ENCODE measurements around the gene CHCHD5. TPM values are rescaled to one million over a fixed set of nuclear protein-coding genes. Genes with fewer than 3 reads are reported as not detected.

CHCHD5 gene
- total RNA-seq, 1 donor from 2014 or later, result 35.4 TPM

DNA sequence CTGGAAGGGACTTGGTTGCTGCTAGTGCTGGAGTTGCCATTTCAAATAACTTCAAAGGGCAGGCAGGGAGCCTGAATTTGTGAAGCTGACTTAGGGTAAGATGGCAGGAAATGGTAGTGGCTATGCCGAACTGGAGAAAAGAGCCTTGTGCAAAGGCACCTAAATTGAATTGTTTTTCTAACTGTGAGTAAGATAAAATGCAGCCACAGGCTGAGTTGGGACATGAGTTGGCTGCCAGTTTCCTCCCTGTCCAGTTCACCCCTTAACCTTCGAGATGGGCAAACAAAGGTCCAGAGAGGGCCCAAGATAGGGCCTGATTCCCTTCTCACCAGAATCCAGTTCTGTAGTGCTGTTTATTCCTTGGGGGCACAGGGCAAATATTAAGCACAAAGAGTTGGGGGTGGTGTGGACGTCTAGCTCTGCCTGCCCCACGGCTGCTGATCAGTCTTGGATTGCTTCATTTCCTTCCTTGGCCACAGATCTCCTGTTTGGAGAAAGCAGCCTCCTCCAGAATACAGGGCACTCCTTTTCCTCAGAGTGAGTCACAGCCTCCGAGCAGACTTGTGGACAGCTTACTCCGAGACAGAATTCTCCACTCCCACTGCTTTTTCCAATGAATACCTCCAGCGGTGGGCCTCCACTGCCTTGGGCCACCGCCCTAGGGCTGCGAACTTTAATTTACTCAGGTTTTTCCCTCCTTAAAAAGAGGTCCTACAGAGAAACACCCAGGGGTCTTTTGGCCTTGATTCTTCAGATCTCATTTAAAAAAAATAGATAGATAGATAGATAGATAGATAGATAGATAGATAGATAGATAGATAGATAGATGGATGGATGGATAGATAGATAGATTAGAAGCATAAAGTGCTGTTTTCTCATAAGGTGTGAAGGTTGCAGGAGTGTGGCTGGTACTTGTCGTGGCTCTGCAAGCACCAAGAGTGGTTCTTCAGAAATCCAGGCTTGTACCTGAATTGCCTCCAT is 42.9 kb downstream of the CHCHD5 start:
- H3K27ac Mint-ChIP-seq (ENCODE audit: unreplicated experiment), result no peak overlapping the region
- peaks cover 20% of the 10 kb centered on the region for H3K4me1 Mint-ChIP-seq
- H3K36me3 Mint-ChIP-seq (ENCODE audit: low read depth), result no peaks in the 10 kb centered on the region
- H3K27me3 Mint-ChIP-seq (ENCODE audit: low read depth), result no peaks in the 10 kb centered on the region
- H3K4me3 Mint-ChIP-seq, result no peak overlapping the region
- no peak for DNase-seq (ENCODE audit: low read depth, low spot score)
- no peaks in the 10 kb centered on the region for H3K9me3 Mint-ChIP-seq
- TF ChIP-seq, protein P1, sequence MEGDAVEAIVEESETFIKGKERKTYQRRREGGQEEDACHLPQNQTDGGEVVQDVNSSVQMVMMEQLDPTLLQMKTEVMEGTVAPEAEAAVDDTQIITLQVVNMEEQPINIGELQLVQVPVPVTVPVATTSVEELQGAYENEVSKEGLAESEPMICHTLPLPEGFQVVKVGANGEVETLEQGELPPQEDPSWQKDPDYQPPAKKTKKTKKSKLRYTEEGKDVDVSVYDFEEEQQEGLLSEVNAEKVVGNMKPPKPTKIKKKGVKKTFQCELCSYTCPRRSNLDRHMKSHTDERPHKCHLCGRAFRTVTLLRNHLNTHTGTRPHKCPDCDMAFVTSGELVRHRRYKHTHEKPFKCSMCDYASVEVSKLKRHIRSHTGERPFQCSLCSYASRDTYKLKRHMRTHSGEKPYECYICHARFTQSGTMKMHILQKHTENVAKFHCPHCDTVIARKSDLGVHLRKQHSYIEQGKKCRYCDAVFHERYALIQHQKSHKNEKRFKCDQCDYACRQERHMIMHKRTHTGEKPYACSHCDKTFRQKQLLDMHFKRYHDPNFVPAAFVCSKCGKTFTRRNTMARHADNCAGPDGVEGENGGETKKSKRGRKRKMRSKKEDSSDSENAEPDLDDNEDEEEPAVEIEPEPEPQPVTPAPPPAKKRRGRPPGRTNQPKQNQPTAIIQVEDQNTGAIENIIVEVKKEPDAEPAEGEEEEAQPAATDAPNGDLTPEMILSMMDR (conservative IDR thresholded peaks at IDR 0.05), result no peak

DNA sequence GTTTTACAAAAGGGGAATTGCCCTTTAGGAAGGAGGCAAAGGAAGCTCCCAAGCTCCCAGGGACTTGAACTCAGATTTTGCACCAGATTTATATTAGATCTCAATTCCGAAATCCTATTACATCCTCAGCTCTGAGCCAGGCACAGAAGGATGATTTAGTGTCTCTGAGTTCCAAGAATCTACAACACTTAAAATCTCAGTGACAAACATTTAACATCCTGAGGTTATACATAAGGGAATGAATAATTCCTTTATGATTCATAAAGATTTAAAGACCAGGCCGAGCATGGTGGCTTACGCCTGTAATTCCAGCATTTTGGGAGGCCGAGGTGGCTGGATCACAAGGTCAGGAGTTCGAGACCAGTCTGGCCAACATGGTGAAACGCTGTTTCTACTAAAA is 44.8 kb downstream of the CHCHD5 start:
- Mint-ChIP-seq H3K9me3 (no peaks in the 10 kb centered on the region), H3K27me3 (ENCODE audit: low read depth) (no peaks in the 10 kb centered on the region), H3K27ac (ENCODE audit: unreplicated experiment) (no peak overlapping the region), H3K36me3 (ENCODE audit: low read depth) (no peaks in the 10 kb centered on the region), H3K4me3 (no peak overlapping the region), H3K4me1 (peaks cover 20% of the 10 kb centered on the region)
- DNase-seq (ENCODE audit: low read depth, low spot score), result no peak
- TF ChIP-seq, protein P1 (conservative IDR thresholded peaks at IDR 0.05), result no peak

DNA sequence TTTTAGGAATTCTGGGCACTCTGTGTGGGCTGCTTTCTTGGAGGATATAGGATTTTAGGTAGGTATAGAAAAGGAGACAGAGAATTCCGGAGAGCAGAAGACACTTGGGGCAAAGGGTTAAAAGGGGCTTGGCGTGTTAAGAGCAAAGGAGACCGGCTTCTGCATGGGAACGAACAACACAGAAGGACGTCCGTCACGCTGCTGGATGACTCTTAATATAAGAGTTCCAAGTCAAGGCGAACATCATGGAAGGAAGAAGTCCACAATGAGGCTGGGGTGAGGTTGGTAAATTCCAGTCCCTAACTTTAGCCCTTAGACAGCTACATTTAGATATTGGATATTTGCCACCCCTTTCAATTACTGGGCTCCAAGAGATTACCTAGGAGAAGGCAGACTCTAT is 45.4 kb downstream of the CHCHD5 start:
- H3K9me3 Mint-ChIP-seq, result no peaks in the 10 kb centered on the region

DNA sequence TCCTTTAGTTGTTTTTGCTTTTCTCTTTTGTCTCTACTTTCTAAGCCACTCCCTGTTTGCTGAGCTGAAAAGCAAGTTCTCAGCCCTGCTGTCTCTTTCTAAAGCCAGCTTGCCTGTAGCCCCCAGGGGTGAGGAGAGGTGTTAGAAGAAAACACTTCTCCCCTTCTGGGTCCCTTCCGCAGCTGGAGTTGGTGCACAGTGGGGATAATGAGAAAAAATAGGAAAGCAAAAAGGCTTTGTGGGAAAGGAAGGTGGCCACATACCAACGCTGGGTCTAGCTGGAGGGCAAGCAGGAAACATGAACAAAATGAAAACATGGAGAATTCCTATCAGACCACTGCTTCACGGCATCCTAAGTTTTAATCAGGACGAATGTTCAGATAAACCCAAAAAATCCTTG is 45.9 kb downstream of the CHCHD5 start:
- no peaks in the 10 kb centered on the region for H3K27me3 Mint-ChIP-seq (ENCODE audit: low read depth)
- DNase-seq (ENCODE audit: low read depth, low spot score), result no peak
- no peak overlapping the region for H3K4me3 Mint-ChIP-seq
- H3K9me3 Mint-ChIP-seq, result no peaks in the 10 kb centered on the region
- H3K4me1 Mint-ChIP-seq, result peaks cover 20% of the 10 kb centered on the region
- no peaks in the 10 kb centered on the region for H3K36me3 Mint-ChIP-seq (ENCODE audit: low read depth)
- H3K27ac Mint-ChIP-seq (ENCODE audit: unreplicated experiment), result no peak overlapping the region
- TF ChIP-seq, protein P1 (conservative IDR thresholded peaks at IDR 0.05), result no peak

More for the DNA sequence above, 45.4 kb downstream of the CHCHD5 start:
- no peaks in the 10 kb centered on the region for H3K36me3 Mint-ChIP-seq (ENCODE audit: low read depth)
- TF ChIP-seq, protein P1 (conservative IDR thresholded peaks at IDR 0.05), result no peak
- H3K4me3 Mint-ChIP-seq, result no peak overlapping the region
- no peak overlapping the region for H3K27ac Mint-ChIP-seq (ENCODE audit: unreplicated experiment)
- DNase-seq (ENCODE audit: low read depth, low spot score), result no peak
- no peaks in the 10 kb centered on the region for H3K27me3 Mint-ChIP-seq (ENCODE audit: low read depth)
- peaks cover 20% of the 10 kb centered on the region for H3K4me1 Mint-ChIP-seq

DNA sequence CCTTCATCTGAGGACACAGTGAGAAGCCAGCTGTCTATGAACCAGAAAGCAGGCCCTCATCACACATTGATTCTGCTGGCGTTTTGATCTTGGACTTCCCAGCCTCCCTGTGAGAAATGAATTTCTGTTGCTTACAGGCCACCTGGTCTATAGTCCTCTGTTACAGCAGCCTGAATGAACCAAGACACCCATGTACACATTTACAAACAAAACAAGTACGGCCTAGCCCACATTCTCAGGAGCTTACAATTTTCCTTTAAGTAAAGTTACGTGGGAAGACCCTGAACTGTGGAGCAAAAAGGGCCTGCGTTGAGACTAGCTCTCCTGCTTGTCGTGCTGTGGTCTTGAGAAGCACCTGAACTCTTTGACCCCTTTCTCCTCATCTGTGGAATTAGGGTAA is 49.3 kb downstream of the CHCHD5 start:
- H3K4me3 Mint-ChIP-seq, result no peak overlapping the region
- H3K4me1 Mint-ChIP-seq, result peaks cover 20% of the 10 kb centered on the region
- DNase-seq (ENCODE audit: low read depth, low spot score), result no peak
- H3K27ac Mint-ChIP-seq (ENCODE audit: unreplicated experiment), result no peak overlapping the region
- no peaks in the 10 kb centered on the region for H3K27me3 Mint-ChIP-seq (ENCODE audit: low read depth)
- TF ChIP-seq, protein P1 (conservative IDR thresholded peaks at IDR 0.05), result no peak
- no peaks in the 10 kb centered on the region for H3K36me3 Mint-ChIP-seq (ENCODE audit: low read depth)
- no peaks in the 10 kb centered on the region for H3K9me3 Mint-ChIP-seq

All from neural crest cell (in vitro differentiated cells).